AG09319 (cell line): Measurements from ENCODE around the gene DLGAP4.

Experiments used
- DNase-seq: peaks from one replicate; pipeline ENCODE4 v3.0.0-alpha.2; 2010; ENCODE audit warnings: low read depth; ENCODE audit errors: extremely low read depth
- CTCF ChIP-seq: IDR thresholded peaks from 2 replicates; pipeline ENCODE4 v1.5.1; 2011; ENCODE audit warnings: low read depth, mild to moderate bottlenecking, inconsistent platforms, low read length, moderate library complexity

DLGAP4 gene

GRCh38 chr20:36480456-36481048 is 174.4 kb downstream of the DLGAP4 start:
- no peak for DNase-seq
- no peak for TF ChIP-seq CTCF

- no peak for DNase-seq
Observed at GRCh38 chr20:36481380-36482043, 175.4 kb downstream of the DLGAP4 start.

GRCh38 chr20:36482044-36482473 is 175.9 kb downstream of the DLGAP4 start:
- no peak for TF ChIP-seq CTCF
- DNase-seq = no peak

More at GRCh38 chr20:36481380-36482043, 175.4 kb downstream of the DLGAP4 start:
- TF ChIP-seq CTCF = no peak

GRCh38 chr20:36483209-36483918 is 177.2 kb downstream of the DLGAP4 start:
- DNase-seq = no peak
- TF ChIP-seq CTCF = no peak

GRCh38 chr20:36483919-36484808 is 178.0 kb downstream of the DLGAP4 start:
- no peak for TF ChIP-seq CTCF
- DNase-seq = no peak

GRCh38 chr20:36485286-36485685 is 179.1 kb downstream of the DLGAP4 start:
- TF ChIP-seq CTCF = no peak

More at GRCh38 chr20:36485286-36485685, 179.1 kb downstream of the DLGAP4 start:
- no peak for DNase-seq
